Cardiac muscle cell (in vitro differentiated cells and primary cell): ENCODE measurements around the gene ARMH3. TPM values are rescaled to one million over a fixed set of nuclear protein-coding genes. Genes with fewer than 3 reads are reported as not detected.

Source experiments
- DNase-seq, 2 donors: peaks; one replicate each; pipeline versions ENCODE4 v3.0.0 to v3.0.0-alpha.2; 2010 to 2017; ENCODE audit warnings: low read depth in 1 of 2, low spot score in 1 of 2
- H3K27ac ChIP-seq: fragments of 200-600 bp; sonication (generic); 2 replicates; pipeline ENCODE4 v1.5.1; 2016
- H3K27me3 ChIP-seq: fragments of 200-600 bp; sonication (generic); 2 replicates; pipeline ENCODE4 v1.6.0; 2016; ENCODE audit warnings: control low read depth
- H3K36me3 ChIP-seq: fragments of 200-600 bp; sonication (generic); 2 replicates; pipeline ENCODE4 v1.5.1; 2016; ENCODE audit warnings: control low read depth
- H3K4me1 ChIP-seq: fragments of 200-600 bp; sonication (generic); 2 replicates; pipeline ENCODE4 v1.8.1; 2017; ENCODE audit warnings: low read depth, mild to moderate bottlenecking, mixed run types
- H3K4me3 ChIP-seq: fragments of 200-600 bp; sonication (generic); 2 replicates; pipeline ENCODE4 v1.5.1; 2016; ENCODE audit warnings: mild to moderate bottlenecking
- H3K9me3 ChIP-seq: fragments of 200-600 bp; sonication (generic); 2 replicates; pipeline ENCODE4 v1.5.1; 2017; ENCODE audit warnings: low read depth, mild to moderate bottlenecking, control low read depth
- polyA plus RNA-seq: library from polyadenylated mRNA; unstranded; fragments of >200 nt; fragmentation: Nextera tagmentation; extraction: Ambion mirVana; gene quantifications from 2 replicates; pipeline ENCODE4 v1.2.1, GENCODE V29; 2016
- total RNA-seq: library from RNA; depleted of rRNA; stranded (reverse); fragments of >200 nt; gene quantifications from 2 replicates; pipeline ENCODE4 v1.2.3, GENCODE V29; 2016
- TF ChIP-seq, protein P1 (sequence below): IDR thresholded peaks from 2 replicates; pipeline ENCODE4 v1.5.1; 2012; ENCODE audit warnings: low read depth, mild to moderate bottlenecking, low read length

Gene ARMH3
- total and polyA plus RNA-seq, 2 experiments from 2014 or later, result 5.0 to 17.2 TPM

DNA sequence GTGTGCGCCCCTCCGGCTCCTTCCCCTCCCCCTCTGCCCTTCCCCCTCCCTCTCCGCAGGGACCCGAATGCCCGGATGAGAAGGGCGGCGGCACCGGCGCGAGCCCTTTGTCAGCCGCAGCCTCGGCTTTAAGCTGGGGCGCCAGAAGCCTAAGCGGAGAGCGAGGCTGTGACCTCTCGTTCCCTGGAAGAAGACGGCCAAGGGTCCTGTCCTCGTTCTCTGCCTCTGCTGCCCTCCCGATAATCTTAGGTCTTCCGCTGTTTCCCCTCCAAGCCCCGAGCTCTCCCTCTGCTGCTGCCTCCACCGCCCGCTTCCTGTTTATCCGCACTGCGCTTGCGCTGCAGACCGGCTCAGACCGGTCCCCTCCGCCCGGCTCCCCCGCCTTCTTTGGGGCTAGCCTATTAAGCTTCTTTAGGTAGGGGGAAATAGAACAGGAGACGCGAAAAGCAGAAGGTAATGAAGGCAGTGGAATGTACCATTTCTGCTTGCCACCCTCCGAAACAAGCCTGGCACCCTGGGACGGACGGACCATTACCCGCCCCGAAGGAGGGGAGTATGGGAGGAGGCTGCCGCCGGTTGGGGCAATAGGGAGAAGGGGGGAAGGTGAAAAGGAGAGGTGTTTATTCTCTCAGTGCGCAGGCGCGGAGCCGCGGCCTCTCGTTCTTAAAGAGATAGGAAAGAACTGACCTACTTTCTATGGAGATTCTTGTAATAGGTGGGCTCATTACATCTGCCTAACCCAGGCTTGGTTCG is 237.7 kb downstream of the ARMH3 start, which contains the start of gene OGA:
OGA (minus strand) TSS at position 326 of the 753 bp plus-strand sequence. CDS start 422 bp downstream, outside the sequence.
- peak; percentile 99 to 100 for DNase-seq
- Histone ChIP-seq H3K27me3 (no peaks in the 10 kb centered on the region), H3K4me3 (peak within 1 kb of the TSS; percentile 81), H3K27ac (peak within 1 kb of the TSS; percentile 89), H3K9me3 (no peaks in the 10 kb centered on the region), H3K36me3 (no peaks in the 10 kb centered on the region), H3K4me1 (peaks cover 10% of the 10 kb centered on the region)
- TF ChIP-seq, protein P1, sequence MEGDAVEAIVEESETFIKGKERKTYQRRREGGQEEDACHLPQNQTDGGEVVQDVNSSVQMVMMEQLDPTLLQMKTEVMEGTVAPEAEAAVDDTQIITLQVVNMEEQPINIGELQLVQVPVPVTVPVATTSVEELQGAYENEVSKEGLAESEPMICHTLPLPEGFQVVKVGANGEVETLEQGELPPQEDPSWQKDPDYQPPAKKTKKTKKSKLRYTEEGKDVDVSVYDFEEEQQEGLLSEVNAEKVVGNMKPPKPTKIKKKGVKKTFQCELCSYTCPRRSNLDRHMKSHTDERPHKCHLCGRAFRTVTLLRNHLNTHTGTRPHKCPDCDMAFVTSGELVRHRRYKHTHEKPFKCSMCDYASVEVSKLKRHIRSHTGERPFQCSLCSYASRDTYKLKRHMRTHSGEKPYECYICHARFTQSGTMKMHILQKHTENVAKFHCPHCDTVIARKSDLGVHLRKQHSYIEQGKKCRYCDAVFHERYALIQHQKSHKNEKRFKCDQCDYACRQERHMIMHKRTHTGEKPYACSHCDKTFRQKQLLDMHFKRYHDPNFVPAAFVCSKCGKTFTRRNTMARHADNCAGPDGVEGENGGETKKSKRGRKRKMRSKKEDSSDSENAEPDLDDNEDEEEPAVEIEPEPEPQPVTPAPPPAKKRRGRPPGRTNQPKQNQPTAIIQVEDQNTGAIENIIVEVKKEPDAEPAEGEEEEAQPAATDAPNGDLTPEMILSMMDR, result no peak

DNA sequence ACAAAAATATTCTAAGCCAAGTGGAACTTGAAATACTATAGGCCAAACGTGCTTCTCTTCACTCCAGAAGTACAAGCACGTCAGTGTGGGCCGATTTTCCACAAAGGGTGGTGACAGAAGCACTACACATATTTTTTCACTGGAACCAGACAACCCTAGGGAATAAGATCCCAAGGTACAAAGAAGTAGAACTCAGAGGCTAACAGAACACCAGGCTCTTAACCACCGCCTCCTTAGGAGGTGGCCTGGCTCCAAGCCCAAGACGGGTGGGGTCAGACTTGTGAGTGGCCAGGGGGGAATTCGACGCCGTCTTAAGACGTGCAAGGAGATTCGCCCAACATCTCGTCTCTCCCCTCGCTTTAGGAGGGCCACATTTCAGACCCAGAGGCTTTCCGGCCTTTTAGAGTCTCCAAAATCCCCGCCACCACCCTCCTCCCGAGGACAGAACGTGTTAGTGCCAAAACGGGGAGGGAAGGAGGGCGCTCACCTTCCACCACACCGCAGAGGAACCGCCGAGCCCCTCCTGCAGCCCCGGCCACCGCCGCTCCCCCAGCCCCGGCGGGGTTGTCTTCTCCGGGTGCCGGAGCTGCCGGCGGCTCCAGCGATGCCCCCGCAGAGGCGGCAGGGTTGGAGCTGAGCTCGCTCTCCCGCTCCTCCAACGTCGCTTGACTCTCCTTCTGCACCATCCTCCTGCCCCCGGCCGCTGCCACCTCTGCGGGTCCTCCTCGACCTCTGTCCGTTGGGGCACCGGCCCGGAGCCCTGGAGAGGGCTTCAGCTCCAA is 238.4 kb downstream of the ARMH3 start:
- no peaks in the 10 kb centered on the region for H3K27me3 ChIP-seq
- H3K36me3 ChIP-seq, result peaks cover 2% of the 10 kb centered on the region
- H3K9me3 ChIP-seq, result no peaks in the 10 kb centered on the region
- TF ChIP-seq, protein P1, result no peak
- DNase-seq, result peak; percentile 68 to 97
- H3K27ac ChIP-seq, result peak overlapping the region; percentile 86
- H3K4me3 ChIP-seq, result peak overlapping the region; percentile 81
- peaks cover 10% of the 10 kb centered on the region for H3K4me1 ChIP-seq

DNA sequence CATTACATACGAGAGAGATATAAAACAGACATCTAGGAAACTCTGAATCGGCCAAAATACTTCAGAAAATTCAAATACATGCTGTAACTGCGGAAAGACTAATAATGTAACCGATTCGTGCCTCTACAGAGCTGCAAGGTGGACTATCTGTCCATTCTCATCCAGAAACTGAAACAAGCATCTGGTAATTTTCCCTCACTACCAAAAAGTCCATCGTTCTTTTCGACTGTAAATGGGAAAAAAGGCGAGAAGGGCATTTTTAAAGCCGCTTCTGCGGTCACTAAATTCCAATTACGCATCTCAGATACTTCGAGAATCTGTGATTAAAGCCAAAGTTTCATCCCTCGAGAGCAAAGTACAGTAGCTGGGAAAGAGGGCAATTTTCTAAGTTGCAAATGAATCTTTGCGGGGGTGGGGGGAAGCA is 239.0 kb downstream of the ARMH3 start:
- peak overlapping the region; percentile 86 for H3K27ac ChIP-seq
- H3K4me3 ChIP-seq, result peak overlapping the region; percentile 81
- TF ChIP-seq, protein P1, result no peak
- DNase-seq, result no peak
- peaks cover 10% of the 10 kb centered on the region for H3K4me1 ChIP-seq
- peaks cover 8% of the 10 kb centered on the region for H3K36me3 ChIP-seq
- H3K9me3 ChIP-seq, result no peaks in the 10 kb centered on the region
- H3K27me3 ChIP-seq, result no peaks in the 10 kb centered on the region

DNA sequence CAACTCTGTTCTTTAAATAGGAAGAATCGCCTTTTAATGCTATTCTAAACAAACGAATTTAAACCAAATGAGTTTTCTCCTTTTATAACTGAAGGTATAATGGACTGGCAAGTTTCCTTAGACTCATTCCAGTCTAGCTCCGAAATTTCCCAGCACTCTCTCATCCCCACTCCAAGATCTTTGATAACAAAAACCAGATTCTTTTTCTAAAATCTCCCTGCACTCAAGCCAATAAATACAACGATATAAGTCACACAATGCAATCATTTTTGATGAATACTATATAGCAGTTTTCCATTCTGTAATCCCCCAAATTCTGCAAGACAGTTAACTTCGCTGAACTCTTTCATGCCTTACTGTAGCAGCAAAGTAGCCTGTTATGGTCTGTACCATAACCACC is 239.6 kb downstream of the ARMH3 start:
- Histone ChIP-seq H3K27ac (peak overlapping the region; percentile 86), H3K27me3 (no peaks in the 10 kb centered on the region), H3K36me3 (peaks cover 9% of the 10 kb centered on the region), H3K4me1 (peaks cover 10% of the 10 kb centered on the region), H3K9me3 (no peaks in the 10 kb centered on the region), H3K4me3 (peak overlapping the region; percentile 81)
- no peak for DNase-seq
- TF ChIP-seq, protein P1, result no peak

DNA sequence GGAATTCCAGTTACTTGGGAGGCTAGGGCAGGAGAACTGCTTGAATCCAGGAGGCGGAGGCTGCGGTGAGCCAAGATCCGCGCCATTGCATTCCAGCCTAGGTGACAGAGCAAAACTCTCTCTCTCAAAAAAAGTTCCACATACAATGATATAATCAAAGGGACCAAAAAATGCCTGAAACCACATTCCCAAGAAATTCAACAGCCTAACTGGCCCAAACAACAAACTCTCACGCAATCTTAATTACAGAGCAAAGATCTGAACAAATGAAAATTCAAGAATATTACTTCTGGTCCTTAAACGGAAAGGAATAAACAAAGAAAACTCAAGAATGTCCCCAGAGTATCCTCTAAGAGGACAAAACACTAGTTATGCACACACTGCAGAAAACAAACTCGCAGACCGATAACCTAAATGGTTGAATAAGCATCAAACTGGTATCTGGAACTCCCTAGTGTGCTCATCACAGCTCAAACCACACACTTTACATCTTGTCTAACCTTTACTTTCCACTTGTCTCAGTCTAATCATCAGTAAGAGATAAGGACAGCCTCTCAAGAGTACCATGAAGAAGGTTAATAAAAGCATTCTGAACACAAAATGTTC is 241.4 kb downstream of the ARMH3 start:
- no peak for DNase-seq
- peaks cover 21% of the 10 kb centered on the region for H3K36me3 ChIP-seq
- peak overlapping the region; percentile 81 for H3K4me3 ChIP-seq

More for the DNA sequence above, 241.4 kb downstream of the ARMH3 start:
- Histone ChIP-seq H3K27ac (peak overlapping the region; percentile 27), H3K27me3 (no peaks in the 10 kb centered on the region), H3K4me1 (peaks cover 10% of the 10 kb centered on the region), H3K9me3 (no peaks in the 10 kb centered on the region)
- TF ChIP-seq, protein P1, result no peak
